Activated naive CD8-positive, alpha-beta T cell treated with anti-CD3 and anti-CD28 coated beads, Interleukin-2, amount 10 ng/mL, durations not matched to agents 7 days and 5 days (primary cell): ENCODE data around the gene KLHL22. TPM values are rescaled to one million over a fixed set of nuclear protein-coding genes. Genes with fewer than 3 reads are reported as not detected.
A peak's percentile ranks its signal among the peaks of the same experiment; 100 is the strongest.

ENCODE experiments used
- ATAC-seq: fragments of 150-1000 bp; cut with Tn5 transposase; one replicate; pipeline ENCODE4 v1.10.0; 2021; ENCODE audit warnings: low read depth, moderate library complexity
- POLR2A ChIA-PET: fragments of 350-600 bp; sonication (Branson Sonifier 250); formaldehyde crosslinking; loops from one replicate; lab custom pipeline; 2021; ENCODE audit warnings: antibody characterized with exemption; lab: Charles Lee
- DNase-seq: peaks from one replicate; pipeline ENCODE4 v3.0.0; 2021
- H3K27ac Mint-ChIP-seq: one replicate; pipeline ENCODE4 v1.8.0; 2022; ENCODE audit warnings: mild to moderate bottlenecking, mixed read lengths
- H3K27me3 Mint-ChIP-seq: one replicate; pipeline ENCODE4 v1.8.0; 2022; ENCODE audit warnings: mild to moderate bottlenecking, moderate library complexity, mixed read lengths
- H3K36me3 Mint-ChIP-seq: one replicate; pipeline ENCODE4 v1.8.0; 2021; ENCODE audit warnings: mild to moderate bottlenecking, mixed read lengths
- H3K4me1 Mint-ChIP-seq: one replicate; pipeline ENCODE4 v1.8.0; 2021; ENCODE audit warnings: mixed read lengths
- H3K4me3 Mint-ChIP-seq: one replicate; pipeline ENCODE4 v1.8.0; 2022; ENCODE audit warnings: mild to moderate bottlenecking, moderate library complexity, mixed read lengths
- H3K9me3 Mint-ChIP-seq: one replicate; pipeline ENCODE4 v1.8.0; 2021; ENCODE audit warnings: mixed read lengths
- total RNA-seq, 2 experiments: library from RNA; stranded (reverse); gene quantifications; one replicate each; pipeline ENCODE4 v1.2.3, GENCODE V29; 2021

The KLHL22 gene
- total RNA-seq, 2 experiments from 2014 or later = 31.7 to 37.3 TPM

DNA sequence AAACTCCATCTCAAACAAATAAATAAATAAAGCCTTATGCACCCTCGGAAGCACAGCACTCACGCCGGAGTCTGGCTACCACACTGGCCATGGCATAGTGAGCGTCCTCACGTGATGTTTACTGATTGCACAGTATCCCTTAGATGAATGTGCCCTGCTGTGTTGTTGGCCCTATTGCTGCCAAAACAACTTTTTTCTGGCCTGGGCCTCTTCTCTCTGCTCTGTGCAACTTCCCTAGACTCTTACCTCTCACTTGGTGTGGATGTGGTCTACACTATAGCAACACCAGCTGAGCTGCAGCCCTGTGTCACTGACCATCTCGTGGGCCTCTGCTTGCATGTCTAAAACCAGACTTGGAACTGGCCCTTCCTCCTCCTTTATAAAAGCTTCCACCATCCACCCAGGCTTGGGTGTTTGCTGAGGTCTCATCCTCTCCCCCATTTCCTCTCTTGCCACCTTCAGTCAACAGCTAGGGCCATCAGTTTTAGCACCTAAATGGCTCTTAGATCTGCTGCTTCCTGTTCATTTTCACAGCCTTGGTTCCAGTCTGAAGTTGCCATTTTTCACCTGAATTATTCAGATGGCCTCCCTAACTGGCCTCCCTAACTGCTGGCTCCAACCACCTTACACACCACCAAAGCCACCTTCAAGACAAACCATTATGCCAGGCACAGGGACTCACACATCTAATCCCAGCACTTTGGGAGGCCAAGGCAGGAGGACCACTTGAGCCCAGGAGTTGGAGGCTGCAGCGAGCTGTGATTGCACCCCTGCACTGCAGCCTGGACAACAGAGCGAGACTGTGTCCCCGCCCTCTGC is 92.4 kb downstream of the KLHL22 start:
- DNase-seq (no peak), ATAC-seq (peak; percentile 82)
- Mint-ChIP-seq H3K27ac (peak overlapping the region; percentile 80), H3K9me3 (no peaks in the 10 kb centered on the region), H3K4me1 (peaks cover 11% of the 10 kb centered on the region), H3K36me3 (peaks cover 11% of the 10 kb centered on the region), H3K27me3 (no peaks in the 10 kb centered on the region), H3K4me3 (peak overlapping the region; percentile 2)
- POLR2A ChIA-PET = interaction anchor here (0.9 to 1.1 kb wide), 2 partner anchors 9 to 28 kb away, joined by 4 to 7 read pairs; partner anchors contain the start of gene ZNF74

DNA sequence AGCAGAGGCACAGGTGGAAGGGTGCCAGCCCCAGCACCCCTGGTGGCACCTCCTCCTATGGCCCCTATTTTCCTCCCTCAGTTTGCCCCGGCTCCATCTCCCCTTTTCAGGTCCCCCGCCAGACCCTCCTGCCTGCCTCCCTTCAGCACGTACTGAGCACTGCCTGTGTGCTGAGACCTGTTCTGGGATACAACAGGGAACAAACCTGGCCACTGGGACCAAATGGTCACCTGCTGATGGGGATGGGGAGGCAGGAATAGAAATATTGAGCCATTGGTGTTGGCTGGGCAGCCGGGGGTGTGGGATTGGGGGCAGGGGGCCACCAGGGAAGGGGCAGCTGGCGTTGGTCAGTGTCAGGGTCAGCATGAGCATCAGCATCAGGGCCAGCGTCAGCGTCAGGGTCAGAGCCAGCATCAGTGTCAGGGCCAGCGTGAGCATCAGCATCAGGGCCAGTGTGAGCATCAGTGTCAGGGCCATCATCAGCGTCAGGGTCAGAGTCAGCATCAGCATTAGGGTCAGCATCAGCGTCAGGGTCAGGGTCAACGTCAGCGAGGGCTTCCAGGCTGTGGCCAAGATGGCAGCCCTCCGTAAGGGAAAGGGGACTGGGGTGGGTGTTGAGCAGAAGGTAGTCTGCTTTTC is 94.1 kb downstream of the KLHL22 start:
- Mint-ChIP-seq H3K9me3 (no peaks in the 10 kb centered on the region), H3K4me1 (peaks cover 12% of the 10 kb centered on the region), H3K27me3 (no peaks in the 10 kb centered on the region), H3K36me3 (peaks cover 8% of the 10 kb centered on the region), H3K4me3 (peak overlapping the region; percentile 30), H3K27ac (no peak overlapping the region)
- ATAC-seq (no peak), DNase-seq (no peak)
- POLR2A ChIA-PET = no interaction called here

DNA sequence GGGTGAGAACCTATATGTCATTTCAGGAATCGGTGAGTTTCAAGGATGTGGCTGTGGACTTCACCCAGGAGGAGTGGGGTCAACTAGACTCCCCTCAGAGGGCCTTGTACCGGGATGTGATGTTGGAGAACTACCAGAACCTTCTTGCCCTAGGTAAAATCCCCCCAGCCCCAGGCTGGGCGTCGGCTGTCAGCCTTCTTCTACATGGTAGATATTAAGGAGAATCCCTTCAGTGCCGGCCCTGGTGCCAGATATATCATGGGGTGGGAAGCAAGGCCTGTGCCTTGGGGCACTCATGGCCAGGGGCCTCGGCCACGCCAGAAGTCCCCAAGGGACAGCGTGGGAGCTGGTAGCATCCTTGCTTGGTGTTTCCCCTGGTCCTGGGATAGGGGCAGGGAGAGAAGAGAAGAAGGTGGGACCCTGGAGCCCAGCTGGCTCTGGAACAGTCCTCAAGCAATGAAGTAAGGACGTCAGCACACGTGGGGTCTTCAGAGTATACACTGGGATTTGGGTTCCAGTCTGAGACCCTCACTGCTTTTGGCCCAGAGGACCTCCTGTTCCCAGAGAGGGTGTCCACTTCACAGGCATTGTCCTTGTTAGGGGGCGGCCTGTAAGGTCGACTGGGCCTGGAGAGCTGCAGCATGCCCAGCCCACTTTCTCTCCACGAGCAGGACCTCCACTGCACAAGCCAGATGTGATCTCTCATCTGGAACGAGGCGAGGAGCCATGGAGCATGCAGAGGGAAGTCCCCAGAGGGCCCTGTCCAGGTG is 94.8 kb downstream of the KLHL22 start:
- POLR2A ChIA-PET = no interaction called here
- no peak overlapping the region for H3K4me3 Mint-ChIP-seq
- peaks cover 8% of the 10 kb centered on the region for H3K36me3 Mint-ChIP-seq
- DNase-seq (no peak), ATAC-seq (no peak)
- H3K27ac Mint-ChIP-seq = no peak overlapping the region
- H3K9me3 Mint-ChIP-seq = no peaks in the 10 kb centered on the region
- peaks cover 19% of the 10 kb centered on the region for H3K4me1 Mint-ChIP-seq
- H3K27me3 Mint-ChIP-seq = no peaks in the 10 kb centered on the region

DNA sequence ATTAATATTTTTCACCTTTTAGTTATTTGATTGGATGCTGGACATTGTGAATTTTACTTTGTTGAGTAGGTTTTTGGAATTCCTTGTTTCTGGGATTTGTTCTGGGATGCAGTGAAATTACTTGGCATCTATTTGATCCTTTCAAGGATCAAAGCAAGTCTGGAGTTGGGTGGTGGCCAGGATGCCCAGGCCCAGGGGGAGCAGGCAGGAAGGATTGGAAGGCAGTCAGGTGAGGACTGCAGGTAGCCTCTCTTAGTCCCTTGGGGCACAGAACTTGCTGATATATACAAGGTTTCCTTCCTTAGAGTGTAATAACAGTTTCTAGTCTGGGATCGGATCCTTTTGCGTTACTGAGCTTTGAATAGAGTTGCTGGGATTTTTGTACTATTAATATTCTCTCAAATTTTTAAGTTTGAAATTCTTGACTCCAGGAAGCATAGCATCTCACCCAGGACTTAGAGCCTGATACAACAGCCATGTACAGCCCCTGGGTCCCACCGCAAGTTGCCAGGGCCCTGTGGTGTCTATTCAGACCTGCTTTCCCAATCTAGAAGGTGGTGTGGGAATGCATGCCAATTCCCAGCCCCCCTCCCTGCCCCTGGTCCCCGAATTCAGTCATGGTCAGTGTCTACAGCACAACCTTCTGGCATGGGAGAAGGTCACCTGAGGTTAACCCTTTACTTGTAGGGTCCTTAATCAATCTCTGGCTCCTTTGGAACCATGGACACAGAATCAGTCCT is 95.6 kb downstream of the KLHL22 start:
- H3K36me3 Mint-ChIP-seq = peaks cover 8% of the 10 kb centered on the region
- ATAC-seq (no peak), DNase-seq (no peak)
- H3K4me3 Mint-ChIP-seq = no peak overlapping the region
- POLR2A ChIA-PET = no interaction called here
- no peaks in the 10 kb centered on the region for H3K27me3 Mint-ChIP-seq
- peaks cover 24% of the 10 kb centered on the region for H3K4me1 Mint-ChIP-seq
- H3K9me3 Mint-ChIP-seq = no peaks in the 10 kb centered on the region
- H3K27ac Mint-ChIP-seq = no peak overlapping the region

DNA sequence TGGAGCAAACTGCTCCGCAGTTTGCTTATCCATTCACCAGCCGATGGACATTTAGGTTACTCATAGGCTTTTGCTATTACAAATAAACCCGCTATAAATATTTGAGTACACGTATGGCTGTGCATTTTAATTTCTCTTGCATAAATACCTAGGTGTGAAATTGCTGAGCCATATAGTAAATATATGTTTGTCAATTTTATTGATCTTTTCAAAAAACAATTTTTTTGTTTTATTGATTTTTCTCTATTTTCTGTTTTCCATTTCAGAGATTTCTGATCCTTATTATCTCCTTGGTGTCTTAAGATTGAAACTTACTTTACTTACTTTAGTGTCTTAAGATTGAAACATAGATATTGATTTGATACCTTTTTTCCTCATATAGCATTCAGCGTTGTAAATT is 97.2 kb downstream of the KLHL22 start:
- ATAC-seq = no peak
- no peaks in the 10 kb centered on the region for H3K9me3 Mint-ChIP-seq
- H3K4me1 Mint-ChIP-seq = peaks cover 26% of the 10 kb centered on the region
- no peak overlapping the region for H3K4me3 Mint-ChIP-seq
- H3K36me3 Mint-ChIP-seq = peaks cover 5% of the 10 kb centered on the region
- no peak overlapping the region for H3K27ac Mint-ChIP-seq
- DNase-seq = no peak
- POLR2A ChIA-PET = no interaction called here
- no peaks in the 10 kb centered on the region for H3K27me3 Mint-ChIP-seq

DNA sequence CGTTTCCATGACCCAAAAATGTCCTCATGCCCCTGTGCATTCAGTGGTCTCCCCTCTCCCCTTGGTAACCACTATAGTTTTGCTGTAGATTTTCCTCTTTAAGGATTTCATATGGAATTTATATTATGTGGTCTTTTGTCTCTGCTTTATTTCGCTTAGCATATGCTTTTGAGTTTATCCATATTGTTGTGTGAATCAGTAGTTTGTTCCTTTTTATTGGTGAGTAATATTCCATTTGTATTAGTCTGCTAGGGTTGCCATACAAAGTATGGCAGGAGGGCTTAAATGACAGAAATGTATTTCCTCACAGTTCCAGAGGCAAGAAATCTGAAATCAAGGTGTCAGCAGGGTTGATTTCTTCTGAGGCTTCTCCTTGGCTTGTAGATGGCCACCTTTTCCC is 98.1 kb downstream of the KLHL22 start:
- no peak for DNase-seq
- Mint-ChIP-seq H3K36me3 (no peaks in the 10 kb centered on the region), H3K4me1 (peaks cover 22% of the 10 kb centered on the region), H3K27ac (no peak overlapping the region), H3K4me3 (no peak overlapping the region), H3K9me3 (no peaks in the 10 kb centered on the region), H3K27me3 (no peaks in the 10 kb centered on the region)
- POLR2A ChIA-PET = no interaction called here
- no peak for ATAC-seq

DNA sequence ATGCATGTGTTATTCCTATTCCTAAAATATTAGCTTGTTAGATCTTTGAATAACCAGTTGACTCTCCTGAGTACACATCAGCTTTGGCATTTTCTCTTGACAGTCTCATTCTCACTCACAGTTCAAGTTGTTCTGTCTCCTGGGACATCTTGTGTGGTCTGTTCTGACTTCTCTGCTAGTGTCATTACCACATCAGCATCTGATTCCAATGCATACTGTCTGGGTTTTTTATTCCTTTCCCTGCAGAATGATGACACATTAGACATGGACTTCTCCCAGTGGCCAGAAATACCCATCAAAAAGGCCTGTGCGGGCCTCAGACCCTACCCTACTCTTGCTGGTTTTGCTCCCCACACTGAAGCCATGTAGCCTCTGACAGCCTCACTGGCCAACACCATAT is 99.0 kb downstream of the KLHL22 start:
- no peaks in the 10 kb centered on the region for H3K36me3 Mint-ChIP-seq
- POLR2A ChIA-PET = interaction anchor here (0.6 kb wide), 1 partner anchor 363 kb away, joined by 3 read pairs; no protein-coding TSS in a partner anchor
- H3K9me3 Mint-ChIP-seq = no peaks in the 10 kb centered on the region
- no peak overlapping the region for H3K4me3 Mint-ChIP-seq
- H3K27me3 Mint-ChIP-seq = no peaks in the 10 kb centered on the region
- H3K27ac Mint-ChIP-seq = no peak overlapping the region
- ATAC-seq = no peak
- peaks cover 22% of the 10 kb centered on the region for H3K4me1 Mint-ChIP-seq
- DNase-seq = no peak

DNA sequence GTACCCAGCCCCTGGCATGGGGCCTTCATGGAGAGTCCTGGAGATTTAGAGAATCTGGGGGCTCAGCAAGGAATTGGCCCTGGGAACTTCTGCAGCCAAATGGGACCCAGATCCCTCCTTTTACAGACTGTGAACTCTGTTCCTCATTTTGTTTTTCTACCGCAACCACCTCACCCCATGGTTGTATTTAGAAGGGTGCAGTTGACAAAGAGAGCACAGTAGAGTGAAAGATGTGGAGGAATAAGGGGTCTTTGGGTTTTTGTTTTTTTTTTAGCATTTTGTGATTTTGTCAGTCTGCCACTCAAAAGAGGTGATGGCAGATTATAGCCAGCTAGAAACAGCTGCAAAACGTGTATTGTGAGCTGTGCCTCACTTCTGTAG is 99.7 kb downstream of the KLHL22 start:
- H3K4me3 Mint-ChIP-seq = no peak overlapping the region
- DNase-seq = no peak
- no peak for ATAC-seq
- H3K9me3 Mint-ChIP-seq = no peaks in the 10 kb centered on the region
- no peaks in the 10 kb centered on the region for H3K27me3 Mint-ChIP-seq
- POLR2A ChIA-PET = interaction anchor here (0.6 kb wide), 1 partner anchor 362 kb away, joined by 3 read pairs; no protein-coding TSS in a partner anchor
- H3K36me3 Mint-ChIP-seq = no peaks in the 10 kb centered on the region
- no peak overlapping the region for H3K27ac Mint-ChIP-seq
- peaks cover 22% of the 10 kb centered on the region for H3K4me1 Mint-ChIP-seq

DNA sequence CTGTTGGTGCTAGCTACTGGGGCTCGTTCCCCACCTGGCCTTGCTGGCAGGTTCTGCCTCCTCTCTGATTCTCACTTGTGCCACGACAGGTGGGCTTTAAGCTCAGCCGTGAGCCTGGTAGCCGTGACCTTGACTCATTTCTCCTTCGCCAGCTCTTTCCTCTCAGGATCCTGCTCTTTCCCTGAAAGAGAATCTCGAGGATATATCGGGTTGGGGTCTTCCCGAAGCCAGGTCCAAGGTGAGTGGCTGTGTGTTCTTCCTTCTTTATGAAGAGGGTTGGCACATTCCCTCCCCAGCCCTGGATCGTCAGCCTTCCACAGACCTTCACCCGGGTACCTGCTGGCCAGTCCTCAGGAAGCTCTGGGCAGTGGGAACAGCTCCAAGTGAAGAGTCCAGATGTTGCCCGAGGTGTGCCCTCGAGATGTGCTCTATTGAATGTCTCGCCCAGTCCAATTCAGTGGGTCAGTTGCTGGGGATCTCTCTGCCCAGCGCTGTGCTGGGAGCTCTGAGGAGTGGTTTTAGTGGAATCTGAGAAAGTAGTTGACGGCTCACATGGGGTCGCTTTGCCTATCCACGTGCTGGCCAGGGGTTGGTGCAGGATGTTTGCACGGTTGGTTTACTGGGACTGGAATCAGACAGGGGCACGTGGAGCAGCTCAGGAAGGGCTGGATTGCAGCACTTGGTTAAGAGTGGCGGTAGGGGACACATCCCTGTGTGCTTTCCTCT is 100.3 kb downstream of the KLHL22 start:
- H3K36me3 Mint-ChIP-seq = no peaks in the 10 kb centered on the region
- H3K4me3 Mint-ChIP-seq = peak overlapping the region; percentile 88
- DNase-seq (no peak), ATAC-seq (no peak)
- no peaks in the 10 kb centered on the region for H3K27me3 Mint-ChIP-seq
- H3K9me3 Mint-ChIP-seq = no peaks in the 10 kb centered on the region
- POLR2A ChIA-PET = interaction anchor here (2.3 kb wide), 1 partner anchor 69 kb away, joined by 10 read pairs; no protein-coding TSS in a partner anchor
- peak overlapping the region; percentile 76 for H3K27ac Mint-ChIP-seq
- H3K4me1 Mint-ChIP-seq = peaks cover 22% of the 10 kb centered on the region

DNA sequence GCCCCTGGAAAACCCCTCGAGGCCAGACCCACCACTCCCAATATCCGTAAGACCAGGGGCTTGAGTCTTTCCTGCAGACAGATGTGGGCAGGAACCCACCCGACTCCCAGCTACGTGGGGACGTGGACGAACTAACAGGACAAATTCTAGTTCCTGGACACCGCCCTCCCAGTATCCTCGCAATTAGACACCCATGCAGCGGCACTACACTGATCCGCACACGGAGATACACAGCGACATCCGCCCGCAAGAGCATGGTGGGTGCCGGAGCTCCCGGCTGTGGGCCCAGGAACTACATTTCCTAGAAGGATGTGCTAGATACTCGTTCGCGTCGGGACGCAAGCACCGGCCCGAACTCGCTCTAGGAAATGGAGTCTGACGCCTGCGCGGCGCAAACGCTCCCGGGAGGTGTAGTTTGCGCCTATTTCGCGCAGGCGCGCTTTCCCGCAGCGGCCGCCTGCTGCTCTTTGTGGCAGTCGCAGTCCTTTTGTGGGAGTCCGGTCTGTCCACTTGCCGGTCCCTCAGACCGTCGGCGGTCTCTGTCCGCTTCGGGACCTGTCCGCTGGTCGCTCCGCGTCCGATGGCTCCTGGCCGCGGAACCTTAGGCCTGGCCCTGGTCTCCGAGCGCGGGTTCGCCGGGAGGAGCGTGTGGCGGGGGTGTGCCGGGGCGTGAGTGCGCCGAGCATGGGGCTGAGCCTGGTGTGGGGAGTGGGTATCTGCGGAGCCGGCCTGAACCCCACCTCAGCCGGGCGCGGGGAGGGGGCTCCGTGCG is 101.7 kb downstream of the KLHL22 start, which contains the start of gene ZNF74:
Gene ZNF74, plus strand, starts transcription at position 447 of the 772 bp plus-strand sequence. CDS start 478 bp downstream, outside the sequence.
- POLR2A ChIA-PET = interaction anchor here (0.7 to 2.5 kb wide), 6 partner anchors 10 to 75 kb away, joined by 3 to 10 read pairs (median 5); partner anchors contain the start of gene DGCR6L
- Mint-ChIP-seq H3K4me3 (peak within 1 kb of the TSS; percentile 88), H3K27me3 (peaks cover 2% of the 10 kb centered on the region), H3K4me1 (peaks cover 22% of the 10 kb centered on the region), H3K36me3 (no peaks in the 10 kb centered on the region), H3K27ac (peak within 1 kb of the TSS; percentile 91), H3K9me3 (no peaks in the 10 kb centered on the region)
- peak; percentile 86 for DNase-seq
- ATAC-seq = peak; percentile 97

DNA sequence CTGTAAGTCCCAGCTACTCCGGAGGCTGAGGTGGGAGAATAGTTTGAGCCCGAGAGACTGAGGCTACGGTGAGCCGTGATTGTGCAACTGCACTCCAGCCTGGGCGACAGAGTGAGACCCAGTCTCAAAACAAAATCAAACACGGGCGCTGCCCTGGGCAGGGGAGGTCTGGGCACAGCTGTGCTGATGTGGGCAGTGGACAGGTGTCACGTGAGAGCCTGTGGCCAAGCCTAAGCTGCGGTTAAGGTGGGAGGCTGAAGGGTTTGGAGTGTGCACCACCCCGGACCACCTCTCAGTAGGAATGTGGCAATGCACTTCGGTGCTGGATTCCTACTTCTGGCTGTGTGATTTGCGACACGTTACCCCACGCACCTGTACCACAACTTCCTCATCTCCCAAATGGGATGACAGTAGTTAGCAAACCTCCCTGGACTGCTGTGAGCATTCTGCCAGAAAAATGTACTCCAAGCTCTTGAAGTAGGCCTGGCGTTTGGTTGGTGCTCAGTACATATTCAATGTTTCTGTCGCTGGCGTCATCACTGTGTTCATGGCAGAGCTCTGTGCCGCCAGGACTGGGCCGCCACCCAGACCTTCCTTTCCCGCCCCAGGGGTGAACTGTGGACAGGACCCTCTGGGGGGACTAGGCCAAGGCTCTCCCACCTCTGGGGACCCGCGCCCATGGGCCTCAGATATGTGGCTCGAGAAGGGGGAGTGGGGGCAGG is 102.5 kb downstream of the KLHL22 start:
- DNase-seq (no peak), ATAC-seq (no peak)
- H3K27me3 Mint-ChIP-seq = peaks cover 5% of the 10 kb centered on the region
- H3K4me3 Mint-ChIP-seq = peak overlapping the region; percentile 88
- H3K9me3 Mint-ChIP-seq = no peaks in the 10 kb centered on the region
- POLR2A ChIA-PET = interaction anchor here (0.7 to 2.5 kb wide), 6 partner anchors 10 to 74 kb away, joined by 3 to 10 read pairs (median 5); partner anchors contain the start of gene DGCR6L
- no peaks in the 10 kb centered on the region for H3K36me3 Mint-ChIP-seq
- H3K4me1 Mint-ChIP-seq = peaks cover 22% of the 10 kb centered on the region
- peak overlapping the region; percentile 91 for H3K27ac Mint-ChIP-seq
